ENCODE data around the gene STN1. TPM values are rescaled to one million over a fixed set of nuclear protein-coding genes. Genes with fewer than 3 reads are reported as not detected.

Gene STN1
- total RNA-seq, 1 experiment from 2014 or later: 28.9 TPM

- Histone ChIP-seq H3K27ac (ENCODE audit: low read length) (no peak overlapping the region), H3K27me3 (ENCODE audit: control insufficient read depth, insufficient read depth, low read length) (no peaks in the 10 kb centered on the region), H3K4me3 (ENCODE audit: low read depth in 2 of 2, low read length in 2 of 2) (no peak overlapping the region), H3K36me3 (ENCODE audit: control insufficient read depth, insufficient read depth, low read length) (no peaks in the 10 kb centered on the region), H3K9me3 (ENCODE audit: control insufficient read depth, insufficient read depth, low read depth, low read length) (no peaks in the 10 kb centered on the region), H3K4me1 (ENCODE audit: control insufficient read depth, insufficient read depth, low read length) (no peaks in the 10 kb centered on the region)
- in situ Hi-C loops (cut with HindIII; ENCODE audit: low pct_unique_long_range_greater_than_20kb, low sequenced_read_pairs): no loop called here
- intact Hi-C loops (cut with micrococcal nuclease; ENCODE audit: unreplicated experiment): no loop called here
- ChIA-PET CTCF (no interaction called here), POLR2A (no interaction called here)
- DNase-seq (ENCODE audit: low read depth, low spot score) (no peak), ATAC-seq (no peak)
- BruUV-seq (replicated peaks): no TSS peak
- TF ChIP-seq SIN3A (IDR thresholded peaks at IDR 0.05; ENCODE audit: borderline replicate concordance, insufficient read depth, low read depth, low read length) (no peak), TCF7L2 (IDR thresholded peaks at IDR 0.05; ENCODE audit: low read depth, low read length) (no peak), CTCF (IDR thresholded peaks at IDR 0.05) (no peak), REST (IDR thresholded peaks at IDR 0.05; ENCODE audit: insufficient read depth in 1 of 2, low read depth in 2 of 2, low read length in 1 of 2) (no peak), POLR2AphosphoS5 (IDR thresholded peaks at IDR 0.05; ENCODE audit: low read depth, low read length) (no peak)
Measured at GRCh38 chr10:103941801-103942200, 23.8 kb upstream of the STN1 start.

GRCh38 chr10:103939522-103939921 is 21.5 kb upstream of the STN1 start:
- Histone ChIP-seq H3K27me3 (ENCODE audit: control insufficient read depth, insufficient read depth, low read length) (no peaks in the 10 kb centered on the region), H3K27ac (ENCODE audit: low read length) (no peak overlapping the region), H3K36me3 (ENCODE audit: control insufficient read depth, insufficient read depth, low read length) (no peaks in the 10 kb centered on the region), H3K4me3 (ENCODE audit: low read depth in 2 of 2, low read length in 2 of 2) (no peak overlapping the region), H3K9me3 (ENCODE audit: control insufficient read depth, insufficient read depth, low read depth, low read length) (no peaks in the 10 kb centered on the region), H3K4me1 (ENCODE audit: control insufficient read depth, insufficient read depth, low read length) (no peaks in the 10 kb centered on the region)
- intact Hi-C loops (cut with micrococcal nuclease; ENCODE audit: unreplicated experiment): no loop called here
- DNase-seq (ENCODE audit: low read depth, low spot score) (no peak), ATAC-seq (no peak)
- in situ Hi-C loops (cut with HindIII; ENCODE audit: low pct_unique_long_range_greater_than_20kb, low sequenced_read_pairs): no loop called here
- TF ChIP-seq SIN3A (IDR thresholded peaks at IDR 0.05; ENCODE audit: borderline replicate concordance, insufficient read depth, low read depth, low read length) (no peak), REST (IDR thresholded peaks at IDR 0.05; ENCODE audit: insufficient read depth in 1 of 2, low read depth in 2 of 2, low read length in 1 of 2) (no peak), CTCF (IDR thresholded peaks at IDR 0.05) (no peak), POLR2AphosphoS5 (IDR thresholded peaks at IDR 0.05; ENCODE audit: low read depth, low read length) (no peak), TCF7L2 (IDR thresholded peaks at IDR 0.05; ENCODE audit: low read depth, low read length) (no peak)
- no TSS peak for BruUV-seq (replicated peaks)
- ChIA-PET CTCF (interaction anchor here (0.8 kb wide), 1 partner anchor 51 kb away, joined by 3 read pairs; no protein-coding TSS in a partner anchor), POLR2A (interaction anchor here (0.6 kb wide), 1 partner anchor 50 kb away, joined by 4 read pairs; no protein-coding TSS in a partner anchor)
